H9 (cell line): ENCODE data around the gene C15orf62. TPM values are rescaled to one million over a fixed set of nuclear protein-coding genes. Genes with fewer than 3 reads are reported as not detected.
A peak's percentile ranks its signal among the peaks of the same experiment; 100 is the strongest.

ENCODE experiments used
- DNase-seq: peaks from one replicate; pipeline ENCODE4 v3.0.0-alpha.2; 2017
- H2AFZ ChIP-seq: one replicate; pipeline ENCODE4 v1.6.1; 2013; ENCODE audit warnings: mild to moderate bottlenecking, low read length, control low read depth, moderate library complexity
- H2AK5ac ChIP-seq: 2 replicates; pipeline ENCODE4 v1.6.1; 2013; ENCODE audit warnings: low read length, control low read depth, mixed read lengths; ENCODE audit not compliant: insufficient read length
- H2BK120ac ChIP-seq: one replicate; pipeline ENCODE4 v1.6.1; 2013; ENCODE audit warnings: low read depth, mild to moderate bottlenecking, low read length, control low read depth, inconsistent platforms; ENCODE audit not compliant: poor library complexity, severe bottlenecking
- H2BK12ac ChIP-seq: 2 replicates; pipeline ENCODE4 v1.6.1; 2013; ENCODE audit warnings: low read length, control low read depth, mixed read lengths, low read depth; ENCODE audit not compliant: insufficient read length
- H2BK15ac ChIP-seq: 2 replicates; pipeline ENCODE4 v1.6.1; 2013; ENCODE audit warnings: low read depth, low read length, control low read depth
- H2BK20ac ChIP-seq: one replicate; pipeline ENCODE4 v1.6.1; 2013; ENCODE audit warnings: low read depth, mild to moderate bottlenecking, low read length, control low read depth, inconsistent platforms; ENCODE audit not compliant: poor library complexity, severe bottlenecking
- H2BK5ac ChIP-seq: 2 replicates; pipeline ENCODE4 v1.6.1; 2013; ENCODE audit warnings: low read length, control low read depth, mixed read lengths; ENCODE audit not compliant: insufficient read length
- H3K14ac ChIP-seq: 2 replicates; pipeline ENCODE4 v1.6.1; 2013; ENCODE audit warnings: low read length, control low read depth; ENCODE audit not compliant: insufficient read depth
- H3K18ac ChIP-seq: 2 replicates; pipeline ENCODE4 v1.6.1; 2013; ENCODE audit warnings: low read depth, mild to moderate bottlenecking, mixed read lengths, low read length, control low read depth; ENCODE audit not compliant: insufficient read length
- H3K23ac ChIP-seq: 2 replicates; pipeline ENCODE4 v1.6.1; 2013; ENCODE audit warnings: low read length, control low read depth, mixed read lengths, low read depth; ENCODE audit not compliant: insufficient read length
- H3K23me2 ChIP-seq: 2 replicates; pipeline ENCODE4 v1.6.1; 2013; ENCODE audit warnings: low read depth, mild to moderate bottlenecking, mixed read lengths, low read length, control low read depth; ENCODE audit not compliant: insufficient read length, poor library complexity, severe bottlenecking
- H3K27ac ChIP-seq: 2 replicates; pipeline ENCODE4 v1.5.1; 2013; ENCODE audit warnings: low read length, control low read depth, mixed read lengths, low read depth; ENCODE audit not compliant: insufficient read length
- H3K27me3 ChIP-seq: 2 replicates; pipeline ENCODE4 v1.6.1; 2013; ENCODE audit warnings: low read length, control low read depth, inconsistent platforms; ENCODE audit not compliant: insufficient read depth
- H3K4ac ChIP-seq: 2 replicates; pipeline ENCODE4 v1.6.1; 2013; ENCODE audit warnings: low read depth, mild to moderate bottlenecking, control low read depth, inconsistent platforms, low read length, moderate library complexity
- H3K4me1 ChIP-seq: 2 replicates; pipeline ENCODE4 v1.6.1; 2013; ENCODE audit warnings: low read length, control low read depth, inconsistent platforms; ENCODE audit not compliant: insufficient read depth
- H3K4me2 ChIP-seq: 2 replicates; pipeline ENCODE4 v1.6.1; 2013; ENCODE audit warnings: low read length, control low read depth, mixed read lengths; ENCODE audit not compliant: insufficient read length, insufficient read depth
- H3K56ac ChIP-seq: 2 replicates; pipeline ENCODE4 v1.6.1; 2013; ENCODE audit warnings: low read depth, mild to moderate bottlenecking, mixed read lengths, low read length, control low read depth; ENCODE audit not compliant: insufficient read length
- H3K79me1 ChIP-seq: 2 replicates; pipeline ENCODE4 v1.6.1; 2013; ENCODE audit warnings: low read depth, mild to moderate bottlenecking, moderate library complexity, low read length, control low read depth, inconsistent platforms; ENCODE audit not compliant: insufficient read depth, poor library complexity, severe bottlenecking
- H3K79me2 ChIP-seq: 2 replicates; pipeline ENCODE4 v1.6.1; 2013; ENCODE audit warnings: low read length, control low read depth, inconsistent platforms; ENCODE audit not compliant: insufficient read depth
- H3K9ac ChIP-seq: 2 replicates; pipeline ENCODE4 v1.6.1; 2013; ENCODE audit warnings: low read length, control low read depth, mixed read lengths; ENCODE audit not compliant: insufficient read length; ENCODE audit errors: extremely low read depth
- H3K9me3 ChIP-seq: one replicate; pipeline ENCODE4 v1.6.1; 2013; ENCODE audit warnings: low read depth, low read length, inconsistent platforms; ENCODE audit not compliant: control insufficient read depth
- H3T11ph ChIP-seq: one replicate; pipeline ENCODE4 v1.6.1; 2013; ENCODE audit warnings: mild to moderate bottlenecking, low read length, control low read depth, inconsistent platforms
- H4K20me1 ChIP-seq: one replicate; pipeline ENCODE4 v1.6.1; 2013; ENCODE audit not compliant: control insufficient read depth, insufficient read length, insufficient read depth
- H4K5ac ChIP-seq: 2 replicates; pipeline ENCODE4 v1.6.1; 2013; ENCODE audit warnings: low read depth, mild to moderate bottlenecking, mixed read lengths, low read length, control low read depth; ENCODE audit not compliant: insufficient read length
- H4K8ac ChIP-seq: replicated peaks from 2 replicates; pipeline ENCODE4 v1.6.1; 2013; ENCODE audit warnings: low read length, control low read depth, mixed read lengths, low read depth; ENCODE audit not compliant: insufficient read length
- H4K91ac ChIP-seq: 2 replicates; pipeline ENCODE4 v1.6.1; 2013; ENCODE audit warnings: low read depth, mild to moderate bottlenecking, moderate library complexity, mixed read lengths, low read length, control low read depth; ENCODE audit not compliant: insufficient read length
- H3K27ac Mint-ChIP-seq, 3 experiments: 2 replicates in 2 of 3; 3 replicates in 1 of 3; pipeline ENCODE4 v1.8.0; 2020 to 2021; ENCODE audit warnings: mixed read lengths in 3 of 3, mild to moderate bottlenecking in 1 of 3, moderate library complexity in 1 of 3
- H3K27me3 Mint-ChIP-seq: 2 replicates; pipeline ENCODE4 v1.8.0; 2021; ENCODE audit warnings: low read depth, mild to moderate bottlenecking, moderate library complexity, mixed read lengths
- H3K36me3 Mint-ChIP-seq, 3 experiments: 2 replicates in 2 of 3; 3 replicates in 1 of 3; pipeline ENCODE4 v1.8.0; 2020 to 2021; ENCODE audit warnings: low read depth in 3 of 3, mixed read lengths in 3 of 3; ENCODE audit not compliant: insufficient read depth in 1 of 3
- H3K4me1 Mint-ChIP-seq, 2 experiments: 2 replicates each; pipeline ENCODE4 v1.8.0; 2020; ENCODE audit warnings: mixed read lengths in 2 of 2
- H3K4me3 Mint-ChIP-seq, 2 experiments: 2 replicates in 1 of 2; 3 replicates in 1 of 2; pipeline ENCODE4 v1.8.0; 2020 to 2021; ENCODE audit warnings: mild to moderate bottlenecking in 2 of 2, mixed read lengths in 2 of 2, moderate library complexity in 1 of 2
- H3K9me3 Mint-ChIP-seq, 2 experiments: 2 replicates in 1 of 2; 3 replicates in 1 of 2; pipeline ENCODE4 v1.8.0; 2020; ENCODE audit warnings: mild to moderate bottlenecking in 2 of 2, mixed read lengths in 2 of 2, moderate library complexity in 1 of 2
- WGBS: extraction: QIAGEN DNeasy Blood & Tissue Kit; methylation state at CpG from one replicate; pipeline ENCODE4 v1.1.7; 2013; ENCODE audit warnings: missing lambda C conversion rate, low lambda C conversion rate, mixed read lengths; ENCODE audit not compliant: insufficient read length; ENCODE audit errors: extremely low coverage; 5-methylcytosine and 5-hydroxymethylcytosine counted together
- total RNA-seq: library from RNA; stranded (reverse); gene quantifications from 2 replicates; pipeline ENCODE4 v1.2.1, GENCODE V29; 2021
- TF ChIP-seq, protein P1 (sequence below): fragments of 200-600 bp; sonication (generic); conservative IDR thresholded peaks from 3 replicates; pipeline ENCODE4 v1.8.0; 2021; ENCODE audit warnings: antibody characterized with exemption, mild to moderate bottlenecking

Gene C15orf62
- total RNA-seq, 1 experiment from 2014 or later, result 0.70 TPM

DNA sequence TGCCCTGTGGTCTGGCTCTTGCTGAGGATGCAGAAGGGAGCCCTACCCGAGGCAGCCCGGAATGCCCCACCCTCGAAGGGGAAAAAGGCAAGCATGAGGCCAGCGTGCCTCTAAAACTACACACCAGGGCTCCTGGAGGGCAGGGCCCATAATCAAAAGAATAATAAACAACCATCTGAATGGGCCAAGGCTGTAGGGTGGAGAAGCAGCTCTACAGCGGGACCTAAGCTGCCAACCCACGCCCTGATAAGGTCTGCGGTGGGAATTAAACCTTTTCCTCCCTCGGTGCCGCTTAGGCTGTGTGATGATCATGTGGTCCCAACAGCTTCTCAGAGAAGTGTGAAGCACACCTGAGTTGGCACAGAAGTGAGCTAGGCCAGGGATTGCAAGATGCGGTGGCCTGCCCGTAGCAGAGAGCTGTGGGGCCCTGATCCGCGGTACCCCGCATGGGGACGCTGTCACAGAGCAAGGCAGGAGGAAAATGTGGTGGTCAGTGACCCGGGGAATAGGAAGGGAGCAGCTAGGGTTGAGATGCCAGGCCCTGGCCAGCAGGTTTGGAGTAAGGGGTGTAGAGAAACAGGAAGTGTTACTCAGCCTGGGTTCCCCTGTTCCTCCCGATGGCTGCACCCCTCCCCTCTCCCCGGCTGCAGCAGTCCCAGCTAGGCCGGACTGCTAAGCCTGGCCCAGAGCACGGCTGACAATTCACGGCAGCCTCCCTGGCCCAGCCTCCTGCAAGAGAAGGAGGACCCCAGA, 1.1 kb upstream of the C15orf62 start:
- Mint-ChIP-seq H3K9me3 (no peaks in the 10 kb centered on the region), H3K4me3 (no peak overlapping the region), H3K36me3 (peaks cover 0 to 20% (median 3%) of the 10 kb centered on the region in 3 experiments), H3K27me3 (no peaks in the 10 kb centered on the region; the same call in 1 of the 2 replicates), H3K4me1 (peaks cover 29% of the 10 kb centered on the region in 2 experiments), H3K27ac (peak overlapping the region in 1 of 3 experiments; percentile 68; a peak in 2 of 7 replicates)
- Histone ChIP-seq H3K4me1 (peaks cover 4% of the 10 kb centered on the region; the same call in 1 of the 2 replicates), H2BK20ac (no peak overlapping the region), H3K9me3 (no peaks in the 10 kb centered on the region), H4K5ac (no peak overlapping the region), H3K79me2 (no peaks in the 10 kb centered on the region), H4K20me1 (no peaks in the 10 kb centered on the region), H2BK5ac (no peak overlapping the region), H3K4ac (no peak overlapping the region), H3K9ac (no peak overlapping the region), H3K23me2 (no peaks in the 10 kb centered on the region), H4K91ac (no peak overlapping the region), H3K27ac (no peak overlapping the region), H3K56ac (no peak overlapping the region), H2AFZ (no peak overlapping the region), H3K79me1 (no peaks in the 10 kb centered on the region), H4K8ac (no peak overlapping the region), H2BK120ac (no peak overlapping the region), H3K14ac (no peak overlapping the region; the same call in 1 of the 2 replicates), H2AK5ac (no peak overlapping the region), H3K18ac (no peak overlapping the region), H2BK12ac (no peak overlapping the region), H3K27me3 (no peaks in the 10 kb centered on the region), H3K4me2 (no peak overlapping the region), H3T11ph (no peak overlapping the region), H3K23ac (no peak overlapping the region), H2BK15ac (no peak overlapping the region)
- WGBS, result no CpG with 5 or more reads among the region's 21 CpGs
- no peak for DNase-seq
- TF ChIP-seq, protein P1, sequence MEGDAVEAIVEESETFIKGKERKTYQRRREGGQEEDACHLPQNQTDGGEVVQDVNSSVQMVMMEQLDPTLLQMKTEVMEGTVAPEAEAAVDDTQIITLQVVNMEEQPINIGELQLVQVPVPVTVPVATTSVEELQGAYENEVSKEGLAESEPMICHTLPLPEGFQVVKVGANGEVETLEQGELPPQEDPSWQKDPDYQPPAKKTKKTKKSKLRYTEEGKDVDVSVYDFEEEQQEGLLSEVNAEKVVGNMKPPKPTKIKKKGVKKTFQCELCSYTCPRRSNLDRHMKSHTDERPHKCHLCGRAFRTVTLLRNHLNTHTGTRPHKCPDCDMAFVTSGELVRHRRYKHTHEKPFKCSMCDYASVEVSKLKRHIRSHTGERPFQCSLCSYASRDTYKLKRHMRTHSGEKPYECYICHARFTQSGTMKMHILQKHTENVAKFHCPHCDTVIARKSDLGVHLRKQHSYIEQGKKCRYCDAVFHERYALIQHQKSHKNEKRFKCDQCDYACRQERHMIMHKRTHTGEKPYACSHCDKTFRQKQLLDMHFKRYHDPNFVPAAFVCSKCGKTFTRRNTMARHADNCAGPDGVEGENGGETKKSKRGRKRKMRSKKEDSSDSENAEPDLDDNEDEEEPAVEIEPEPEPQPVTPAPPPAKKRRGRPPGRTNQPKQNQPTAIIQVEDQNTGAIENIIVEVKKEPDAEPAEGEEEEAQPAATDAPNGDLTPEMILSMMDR, result no peak
